A549 treated with RU486 at 1 μM for 4 hours (cell line): Measurements from ENCODE around the gene GLOD4. TPM values are rescaled to one million over a fixed set of nuclear protein-coding genes. Genes with fewer than 3 reads are reported as not detected.

ENCODE experiments used
- total RNA-seq: library from RNA; stranded (reverse); fragments of 200-300 nt; extraction: Qiagen RNA extraction; gene quantifications from 5 replicates; pipeline ENCODE4 v1.2.3, GENCODE V29; 2022; ENCODE audit warnings: low read depth

GLOD4 gene, protein sequence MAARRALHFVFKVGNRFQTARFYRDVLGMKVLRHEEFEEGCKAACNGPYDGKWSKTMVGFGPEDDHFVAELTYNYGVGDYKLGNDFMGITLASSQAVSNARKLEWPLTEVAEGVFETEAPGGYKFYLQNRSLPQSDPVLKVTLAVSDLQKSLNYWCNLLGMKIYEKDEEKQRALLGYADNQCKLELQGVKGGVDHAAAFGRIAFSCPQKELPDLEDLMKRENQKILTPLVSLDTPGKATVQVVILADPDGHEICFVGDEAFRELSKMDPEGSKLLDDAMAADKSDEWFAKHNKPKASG
- total RNA-seq: 86.6 to 158 TPM (median 98.6 TPM) in 5 replicates

GRCh38 chr17:781805-782731, at the start of gene GLOD4, which contains the start of gene MRM3:
Gene GLOD4, minus strand, starts transcription at chr17:782280. Its CDS starts 25 bp downstream, at chr17:782255.
Gene MRM3, plus strand, starts transcription at chr17:782353. Its CDS starts 26 bp downstream, at chr17:782379.

GRCh38 chr17:752002-752619, 30.0 kb downstream of the GLOD4 start, which contains the start of gene GEMIN4:
Gene GEMIN4, minus strand, starts transcription at chr17:752264. Its CDS starts 122 bp downstream, at chr17:752142.

GRCh38 chr17:732067-732901, 49.8 kb downstream of the GLOD4 start, which contains the start of gene TLCD3A:
Gene TLCD3A, plus strand, starts transcription at chr17:732596. Its CDS starts 52 bp downstream, at chr17:732648.

Other genes starting within 250 kb of the GLOD4 start
- gene VPS53, start 67.4 kb downstream of the GLOD4 start, total RNA-seq: 24.6 to 30.3 TPM (median 27.1 TPM) in 5 replicates
- 54.3 to 60.1 TPM (median 57.9 TPM) in 5 replicates for gene TLCD3A, start 49.7 kb downstream of the GLOD4 start, total RNA-seq
- gene GEMIN4, start 30.0 kb downstream of the GLOD4 start, total RNA-seq: 54.6 to 65.1 TPM (median 60.6 TPM) in 5 replicates
- 41.9 to 44.2 TPM (median 43.5 TPM) in 5 replicates for gene MRM3, start 73 bp upstream of the GLOD4 start, total RNA-seq
- 21.4 to 28.9 TPM (median 26.0 TPM) in 5 replicates for gene NXN, start 197.5 kb upstream of the GLOD4 start, total RNA-seq
- 25.2 to 31.1 TPM (median 27.8 TPM) in 5 replicates for gene TIMM22, start 214.8 kb upstream of the GLOD4 start, total RNA-seq